Ovary (tissue), 9 donors: ENCODE results near the gene SIN3A. TPM values are rescaled to one million over a fixed set of nuclear protein-coding genes. Genes with fewer than 3 reads are reported as not detected.

ENCODE experiments used
- DNase-seq, 5 donors: peaks; one replicate each; pipeline ENCODE4 v3.0.0-alpha.2; 2019 to 2020
- H3K27ac ChIP-seq, 2 donors: fragments of 200-600 bp; one replicate each; pipeline versions ENCODE4 v1.5.1 to v1.8.0; 2019 to 2022
- H3K27me3 ChIP-seq: fragments of 200-600 bp; one replicate; pipeline ENCODE4 v1.8.0; 2022
- H3K36me3 ChIP-seq: fragments of 200-600 bp; sonication (generic); one replicate; pipeline ENCODE4 v1.5.1; 2019
- H3K4me1 ChIP-seq: one replicate; pipeline ENCODE4 v1.8.1; 2013; ENCODE audit warnings: mild to moderate bottlenecking, moderate library complexity; ENCODE audit not compliant: insufficient read depth
- H3K4me3 ChIP-seq: fragments of 200-600 bp; sonication (generic); one replicate; pipeline ENCODE4 v1.5.1; 2017
- H3K9me3 ChIP-seq, 2 donors: fragments of 200-600 bp in 1 of 2; sonication (generic) in 1 of 2; one replicate each; pipeline versions ENCODE4 v1.5.1 to v1.8.1; 2013 to 2019; ENCODE audit warnings: mild to moderate bottlenecking in 1 of 2, moderate library complexity in 1 of 2
- CTCF ChIP-seq, 3 donors: fragments of 450-650 bp in 2 of 3; fragments of 200-600 bp in 1 of 3; IDR thresholded peaks; one replicate each; pipeline versions ENCODE4 v1.5.1 to v1.8.0; 2016 to 2022; ENCODE audit warnings: antibody characterized with exemption in 3 of 3, mild to moderate bottlenecking in 1 of 3
- EP300 ChIP-seq: sonication (generic); formaldehyde crosslinking; IDR thresholded peaks from one replicate; pipeline ENCODE4 v1.6.1; 2017; ENCODE audit warnings: antibody characterized with exemption
- POLR2A ChIP-seq: fragments of 450-650 bp; IDR thresholded peaks from one replicate; pipeline ENCODE4 v1.6.1; 2017; ENCODE audit warnings: antibody characterized with exemption, mild to moderate bottlenecking, moderate library complexity
- WGBS, 3 donors: extraction: QIAGEN DNeasy Blood & Tissue Kit in 1 of 3; methylation state at CpG; one replicate each; pipeline versions ENCODE4 v1.1.5 to v1.1.7; 2013 to 2017; 5-methylcytosine and 5-hydroxymethylcytosine counted together
- intact Hi-C, 4 donors: fragments of 100-400 bp; cut with DNase I; formaldehyde crosslinking; loops; one replicate each; pipeline versions ENCODE4 v1.11.0 to v1.15.1; 2022 to 2023
- microRNA counts: library from miRNA; unstranded; fragments of <30 nt; microRNA quantifications from one replicate; lab custom pipeline; 2016
- microRNA-seq, 3 donors: library from miRNA; unstranded; fragments of <30 nt; microRNA quantifications; one replicate each; pipeline versions ENCODE4 to v1.2.0, GENCODE V29; 2019 to 2020
- polyA plus RNA-seq, 2 donors: library from polyadenylated mRNA; stranded (reverse); fragments of 200-250 nt in 1 of 2; fragments of 350-450 nt in 1 of 2; fragmentation: Illumina TruSeq in 1 of 2; extraction: RNeasy Lipid Tissue Mini Kit (QIAGEN cat#74804) in 1 of 2; gene quantifications; one replicate each; pipeline ENCODE4 v1.2.3, GENCODE V29; 2013 to 2014
- small RNA-seq: library from RNA; depleted of rRNA; stranded (forward); fragments of <200 nt; gene quantifications from one replicate; pipeline ENCODE3, GENCODE V24; 2016
- total RNA-seq, 7 donors: library from RNA; depleted of rRNA in 2 of 7; stranded (reverse); fragments of >200 nt in 2 of 7; fragmentation: NEBNext Ultra II Directional in 3 of 7; extraction: Animal tissue kit (Norgen Biotek cat#: 25700) in 3 of 7; gene quantifications; one replicate each; pipeline versions ENCODE4 v1.1.0 to v1.2.4, GENCODE V29; 2016 to 2023
- donor health status: DM: no; HTN: no; CAD: no; lungs with moderate emphysema.
- donor health status: DM: no; HTN: no; CAD: no.
- donor health status: Bipolar disorder and iron deficiency.
- donor health status: DM: yes; HTN: yes; CAD: no.
- donor health status: DM: no; HTN: no; CAD: no.
- donor health status: DM: yes; HTN: yes; CAD: no.

SIN3A gene
- total and polyA plus RNA-seq, 9 donors: 29.3 to 115 (median 88.5) TPM

- intact Hi-C loops: loop anchor here in 1 of 4 donors (10.0 kb wide), 1 partner anchor 91 kb away; no protein-coding TSS in a partner anchor
- Histone ChIP-seq H3K36me3 (no peaks in the 10 kb centered on the region), H3K27me3 (no peaks in the 10 kb centered on the region), H3K4me1 (no peaks in the 10 kb centered on the region), H3K9me3 (no peaks in the 10 kb centered on the region), H3K4me3 (no peak overlapping the region), H3K27ac (no peak overlapping the region)
- 89 to 94% (median 92%) methylated on average over 4 of the region's 4 CpGs for WGBS, 3 donors
- no peak for DNase-seq
- no peak for TF ChIP-seq POLR2A
- no peak for TF ChIP-seq EP300
- TF ChIP-seq CTCF (IDR thresholded peaks at IDR 0.05): no peak
Measured at GRCh38 chr15:75325922-75326321, 125.6 kb downstream of the SIN3A start.

- H3K27ac ChIP-seq: no peak overlapping the region
- intact Hi-C loops: loop anchor here in 1 of 4 donors (10.0 kb wide), 1 partner anchor 87 kb away; no protein-coding TSS in a partner anchor
- H3K36me3 ChIP-seq: no peaks in the 10 kb centered on the region
- no peaks in the 10 kb centered on the region for H3K4me1 ChIP-seq
- H3K4me3 ChIP-seq: no peak overlapping the region
- no peak for DNase-seq
- H3K27me3 ChIP-seq: no peaks in the 10 kb centered on the region
- 90 to 91% (median 91%) methylated on average over 6 of the region's 6 CpGs for WGBS, 3 donors
- H3K9me3 ChIP-seq: no peaks in the 10 kb centered on the region
- TF ChIP-seq CTCF (IDR thresholded peaks at IDR 0.05) (no peak), POLR2A (no peak), EP300 (no peak)
Measured at GRCh38 chr15:75321711-75322110, 129.8 kb downstream of the SIN3A start.

MicroRNA genes within 50 kb of the gene (microRNA counts, 767-probe panel; counts per million panel counts)
- 1,402 counts per million, percentile 79 among the panel's probes with 10 or more counts for microRNA hsa-miR-631 (lab: Ali Mortazavi, UCI)

Small RNAs within 50 kb of the gene (microRNA-seq; reads per million reads assigned to microRNA genes)
- 0 reads per million in 3 donors for gene MIR631

Small RNAs within 50 kb of the gene (small RNA-seq; reads per million reads assigned to genes)
- not detected for gene AC105036.2

Other genes with a start within 250 kb of the SIN3A start
- 10 to 100 TPM; 16.8 to 66.1 (median 46.4) TPM for gene C15orf39, start 249.8 kb downstream of the SIN3A start, total RNA-seq
- 10 to 100 TPM in 1 of 2 donors, 1 to 10 TPM in 1; 4.8 to 19.5 TPM for gene C15orf39, start 249.8 kb downstream of the SIN3A start, polyA plus RNA-seq
- gene GOLGA6C, start 193.4 kb downstream of the SIN3A start, total RNA-seq: not detected
- gene GOLGA6C, start 193.4 kb downstream of the SIN3A start, polyA plus RNA-seq: not detected
- under 1 TPM in 2 of 7 donors, not detected in 5; 0.07 to 0.10 TPM for gene GOLGA6D, start 168.9 kb downstream of the SIN3A start, total RNA-seq
- gene GOLGA6D, start 168.9 kb downstream of the SIN3A start, polyA plus RNA-seq: under 1 TPM in 1 of 2 donors, not detected in 1; 0.02 TPM
- 10 to 100 TPM; 26.2 to 48.6 (median 42.0) TPM for gene COMMD4, start 115.6 kb downstream of the SIN3A start, total RNA-seq
- gene COMMD4, start 115.6 kb downstream of the SIN3A start, polyA plus RNA-seq: 10 to 100 TPM; 12.1 to 67.9 TPM
- 10 to 100 TPM; 21.2 to 80.2 (median 36.1) TPM for gene NEIL1, start 104.7 kb downstream of the SIN3A start, total RNA-seq
- 10 to 100 TPM in 1 of 2 donors, 1 to 10 TPM in 1; 8.1 to 31.5 TPM for gene NEIL1, start 104.7 kb downstream of the SIN3A start, polyA plus RNA-seq
- 100 to 1,000 TPM; 166 to 277 (median 223) TPM for gene MAN2C1, start 83.1 kb downstream of the SIN3A start, total RNA-seq
- 100 to 1,000 TPM in 1 of 2 donors, 10 to 100 TPM in 1; 48.9 to 247 TPM for gene MAN2C1, start 83.1 kb downstream of the SIN3A start, polyA plus RNA-seq
- 10 to 100 TPM; 12.2 to 32.4 (median 21.8) TPM for gene PTPN9, start 127.6 kb upstream of the SIN3A start, total RNA-seq
- 10 to 100 TPM; 16.9 to 34.8 TPM for gene PTPN9, start 127.6 kb upstream of the SIN3A start, polyA plus RNA-seq
- 10 to 100 TPM; 20.4 to 34.5 (median 27.5) TPM for gene SNUPN, start 174.0 kb upstream of the SIN3A start, total RNA-seq
- 10 to 100 TPM; 29.2 to 35.3 TPM for gene SNUPN, start 174.0 kb upstream of the SIN3A start, polyA plus RNA-seq
- 100 to 1,000 TPM in 2 of 7 donors, 10 to 100 TPM in 5; 45.1 to 106 (median 59.6) TPM for gene IMP3, start 188.5 kb upstream of the SIN3A start, total RNA-seq
- gene IMP3, start 188.5 kb upstream of the SIN3A start, polyA plus RNA-seq: 10 to 100 TPM; 47.1 to 51.6 TPM
- 10 to 100 TPM; 16.0 to 37.3 (median 32.3) TPM for gene SNX33, start 196.2 kb upstream of the SIN3A start, total RNA-seq
- gene SNX33, start 196.2 kb upstream of the SIN3A start, polyA plus RNA-seq: 10 to 100 TPM; 23.4 to 28.3 TPM